H1 (cell line): Measurements from ENCODE around the gene ELOVL1. TPM values are rescaled to one million over a fixed set of nuclear protein-coding genes. Genes with fewer than 3 reads are reported as not detected.

Source experiments
- SAP30 ChIP-seq: fragments of 300-600 bp; sonication (generic); IDR thresholded peaks from 2 replicates; pipeline ENCODE4 v1.7.1; 2012; ENCODE audit warnings: low read length, moderate library complexity, mild to moderate bottlenecking, inconsistent platforms; ENCODE audit not compliant: insufficient read depth, insufficient replicate concordance
- polyA plus RNA-seq, 7 experiments: library from polyadenylated mRNA; depleted of rRNA in 3 of 7; stranded (reverse) in 5 of 7; unstranded in 2 of 7; fragments of >200 nt in 5 of 7; fragments of 200-250 nt in 2 of 7; gene quantifications; 1 replicate in 5 of 7; 2 replicates in 1 of 7; 4 replicates in 1 of 7; pipeline versions ENCODE4 v1.2.1 to v1.2.3, GENCODE V29; 2011 to 2013; ENCODE audit warnings: missing spikeins in 2 of 7, mixed read lengths in 2 of 7
- total RNA-seq: library from RNA; stranded (reverse); fragmentation: NEBNext Ultra II Directional; extraction: Animal tissue kit (Norgen Biotek cat#: 25700); gene quantifications from 2 replicates; pipeline ENCODE4 v1.2.1, GENCODE V29; 2021

Gene ELOVL1
- total and polyA plus RNA-seq, 2 of the 8 experiments (the other 6 are each of a cell fraction or from before 2014, with no cell fraction given): 28.5 to 68.1 TPM

DNA sequence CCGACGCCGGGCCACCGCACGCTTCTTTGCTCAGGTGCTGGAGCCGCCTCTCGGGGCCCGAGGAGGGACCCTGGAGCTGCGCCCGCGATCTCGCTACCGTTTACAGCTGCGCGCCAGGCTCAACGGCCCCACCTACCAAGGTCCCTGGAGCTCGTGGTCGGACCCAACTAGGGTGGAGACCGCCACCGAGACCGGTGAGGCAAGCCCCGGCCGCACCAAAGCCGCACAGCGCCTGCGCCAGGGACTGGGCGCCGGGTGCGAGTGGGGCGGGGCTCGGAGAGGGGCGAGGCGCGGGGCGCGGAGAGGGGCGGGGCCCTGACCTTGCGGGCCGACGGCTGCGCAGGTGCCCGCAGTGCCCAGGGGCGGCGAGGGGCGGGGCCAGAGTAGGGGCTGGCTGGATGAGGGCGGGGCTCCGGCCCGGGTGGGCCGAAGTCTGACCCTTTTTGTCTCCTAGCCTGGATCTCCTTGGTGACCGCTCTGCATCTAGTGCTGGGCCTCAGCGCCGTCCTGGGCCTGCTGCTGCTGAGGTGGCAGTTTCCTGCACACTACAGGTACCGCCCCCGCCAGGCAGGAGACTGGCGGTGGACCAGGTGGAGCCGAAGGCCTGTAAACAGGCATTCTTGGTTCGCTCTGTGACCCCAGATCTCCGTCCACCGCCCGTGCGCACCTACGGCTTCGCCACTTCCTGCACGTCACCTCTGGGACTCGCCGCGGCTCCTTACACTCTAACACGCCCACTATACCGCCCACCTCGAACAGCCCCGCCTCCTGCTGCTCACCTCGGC lies 18.8 kb downstream of the ELOVL1 start (continued):
- TF ChIP-seq SAP30: peak; percentile 58
